Tibial nerve (tissue), 4 donors: ENCODE results near the gene BAIAP3. TPM values are rescaled to one million over a fixed set of nuclear protein-coding genes. Genes with fewer than 3 reads are reported as not detected.

Experiments
- DNase-seq, 2 donors: peaks; one replicate each; pipeline ENCODE4 v3.0.0-alpha.2; 2019; ENCODE audit warnings: low spot score in 2 of 2
- H3K27ac ChIP-seq, 4 donors: fragments of 200-600 bp; sonication (generic) in 3 of 4; one replicate each; pipeline ENCODE4 v1.5.1; 2017 to 2019; ENCODE audit warnings: mild to moderate bottlenecking in 1 of 4
- H3K27me3 ChIP-seq, 2 donors: fragments of 200-600 bp; sonication (generic) in 1 of 2; one replicate each; pipeline versions ENCODE4 v1.5.1 to v1.6.0; 2017 to 2019
- H3K36me3 ChIP-seq, 3 donors: fragments of 200-600 bp; sonication (generic); one replicate each; pipeline ENCODE4 v1.5.1; 2018 to 2019
- H3K4me1 ChIP-seq, 4 donors: fragments of 200-600 bp; sonication (generic) in 3 of 4; one replicate each; pipeline ENCODE4 v1.5.1; 2017 to 2019
- H3K4me3 ChIP-seq, 4 donors: fragments of 200-600 bp; sonication (generic) in 3 of 4; one replicate each; pipeline ENCODE4 v1.5.1; 2017 to 2019; ENCODE audit warnings: mild to moderate bottlenecking in 1 of 4, moderate library complexity in 1 of 4
- H3K9me3 ChIP-seq, 4 donors: fragments of 200-600 bp; sonication (generic) in 3 of 4; one replicate each; pipeline ENCODE4 v1.5.1; 2017 to 2019
- CTCF ChIP-seq, 5 experiments: fragments of 200-600 bp in 3 of 5; fragments of 450-650 bp in 2 of 5; sonication (generic) in 3 of 5; IDR thresholded peaks; one replicate each; pipeline ENCODE4 v1.5.1; 2016 to 2019; ENCODE audit warnings: antibody characterized with exemption in 5 of 5, mild to moderate bottlenecking in 3 of 5, moderate library complexity in 2 of 5
- EP300 ChIP-seq, 2 donors: sonication (generic); formaldehyde crosslinking; IDR thresholded peaks; one replicate each; pipeline ENCODE4 v1.6.1; 2017; ENCODE audit warnings: antibody characterized with exemption in 2 of 2, mild to moderate bottlenecking in 1 of 2
- POLR2A ChIP-seq, 2 donors: fragments of 450-650 bp; IDR thresholded peaks; one replicate each; pipeline ENCODE4 v1.6.1; 2017; ENCODE audit warnings: antibody characterized with exemption in 2 of 2, mild to moderate bottlenecking in 2 of 2, moderate library complexity in 2 of 2
- WGBS, 2 donors: methylation state at CpG; one replicate each; pipeline ENCODE4 v1.1.5; 2018; 5-methylcytosine and 5-hydroxymethylcytosine counted together
- total RNA-seq, 4 donors: library from RNA; depleted of rRNA; stranded (reverse); fragments of >200 nt; gene quantifications; one replicate each; pipeline ENCODE4 v1.1.0, GENCODE V29; 2016

Gene BAIAP3
- total RNA-seq, 4 donors from 2014 or later: 0.66 to 2.7 (median 2.3) TPM

GRCh38 chr16:1287982-1288670 is 45.3 kb upstream of the BAIAP3 start:
- Histone ChIP-seq H3K4me3 (no peak overlapping the region), H3K27ac (no peak overlapping the region), H3K27me3 (peaks cover 0 to 92% of the 10 kb centered on the region in 2 donors), H3K4me1 (peaks cover 0 to 15% (median 0%) of the 10 kb centered on the region in 4 donors), H3K36me3 (no peaks in the 10 kb centered on the region), H3K9me3 (no peaks in the 10 kb centered on the region)
- DNase-seq: no peak
- WGBS, 2 donors: 54 to 56% methylated on average over 30 to 32 of the region's 40 CpGs
- TF ChIP-seq CTCF (IDR thresholded peaks at IDR 0.05) (no peak), EP300 (IDR thresholded peaks at IDR 0.05) (no peak)

GRCh38 chr16:1288813-1289476 is 44.5 kb upstream of the BAIAP3 start:
- 21 to 23% methylated on average over 11 to 13 of the region's 20 CpGs for WGBS, 2 donors
- no peak for DNase-seq
- H3K27me3 ChIP-seq: peaks cover 0 to 92% of the 10 kb centered on the region in 2 donors
- H3K36me3 ChIP-seq: no peaks in the 10 kb centered on the region
- TF ChIP-seq POLR2A (IDR thresholded peaks at IDR 0.05): no peak
- TF ChIP-seq CTCF (IDR thresholded peaks at IDR 0.05): no peak
- TF ChIP-seq EP300 (IDR thresholded peaks at IDR 0.05): no peak
- peaks cover 0 to 15% (median 0%) of the 10 kb centered on the region in 4 donors for H3K4me1 ChIP-seq
- H3K27ac ChIP-seq: no peak overlapping the region
- H3K9me3 ChIP-seq: no peaks in the 10 kb centered on the region
- no peak overlapping the region for H3K4me3 ChIP-seq

GRCh38 chr16:1289477-1289866 is 44.0 kb upstream of the BAIAP3 start:
- no peak for DNase-seq
- no peak overlapping the region for H3K4me3 ChIP-seq
- H3K9me3 ChIP-seq: no peaks in the 10 kb centered on the region
- H3K4me1 ChIP-seq: peaks cover 0 to 15% (median 0%) of the 10 kb centered on the region in 4 donors
- TF ChIP-seq EP300 (IDR thresholded peaks at IDR 0.05): no peak
- WGBS, 2 donors: 4 to 10% methylated on average over 16 of the region's 17 CpGs
- H3K27me3 ChIP-seq: peaks cover 0 to 93% of the 10 kb centered on the region in 2 donors
- H3K27ac ChIP-seq: no peak overlapping the region
- no peaks in the 10 kb centered on the region for H3K36me3 ChIP-seq

GRCh38 chr16:1290063-1290501 is 43.4 kb upstream of the BAIAP3 start:
- no peaks in the 10 kb centered on the region for H3K9me3 ChIP-seq
- 12 to 13% methylated on average over 10 to 22 of the region's 22 CpGs for WGBS, 2 donors
- peaks cover 0 to 94% of the 10 kb centered on the region in 2 donors for H3K27me3 ChIP-seq
- H3K36me3 ChIP-seq: no peaks in the 10 kb centered on the region
- no peak for DNase-seq
- no peak overlapping the region for H3K27ac ChIP-seq
- H3K4me3 ChIP-seq: no peak overlapping the region
- peaks cover 0 to 15% (median 0%) of the 10 kb centered on the region in 4 donors for H3K4me1 ChIP-seq
- TF ChIP-seq EP300 (IDR thresholded peaks at IDR 0.05): no peak
- no peak for TF ChIP-seq POLR2A (IDR thresholded peaks at IDR 0.05)
- no peak for TF ChIP-seq CTCF (IDR thresholded peaks at IDR 0.05)

- peaks cover 0 to 94% of the 10 kb centered on the region in 2 donors for H3K27me3 ChIP-seq
- WGBS, 2 donors: 52 to 53% methylated on average over 28 to 29 of the region's 29 CpGs
- DNase-seq: no peak
- H3K9me3 ChIP-seq: no peaks in the 10 kb centered on the region
- TF ChIP-seq POLR2A (IDR thresholded peaks at IDR 0.05): no peak
- no peak for TF ChIP-seq EP300 (IDR thresholded peaks at IDR 0.05)
- TF ChIP-seq CTCF (IDR thresholded peaks at IDR 0.05): no peak
- no peak overlapping the region for H3K27ac ChIP-seq
- H3K36me3 ChIP-seq: no peaks in the 10 kb centered on the region
- no peak overlapping the region for H3K4me3 ChIP-seq
- peaks cover 0 to 15% (median 0%) of the 10 kb centered on the region in 4 donors for H3K4me1 ChIP-seq
These were observed 42.4 kb upstream of the BAIAP3 start for GRCh38 chr16:1290860-1291575.
